GM23338 (cell line): ENCODE data around the gene KMT2E. TPM values are rescaled to one million over a fixed set of nuclear protein-coding genes. Genes with fewer than 3 reads are reported as not detected.

Source experiments
- ATAC-seq: fragments of 200-7000 bp; cut with Tn5 transposase; 3 replicates; pipeline ENCODE4 v1.9.1; 2020
- DNase-seq: peaks from one replicate; pipeline ENCODE4 v3.0.0-alpha.2; 2015; ENCODE audit warnings: low spot score
- H2AFZ ChIP-seq: fragments of 200-600 bp; sonication (generic); 2 replicates; pipeline ENCODE4 v1.8.0; 2016; ENCODE audit warnings: antibody characterized with exemption, mild to moderate bottlenecking, moderate library complexity
- H3F3A ChIP-seq: fragments of 200-600 bp; sonication (generic); replicated peaks from 2 replicates; pipeline ENCODE4 v1.8.0; 2017; ENCODE audit warnings: antibody characterized with exemption, mixed run types, low read depth
- H3K27ac ChIP-seq: fragments of 200-600 bp; sonication (generic); 2 replicates; pipeline ENCODE4 v1.6.1; 2016; ENCODE audit warnings: low read depth
- H3K27me3 ChIP-seq: fragments of 200-600 bp; sonication (generic); 2 replicates; pipeline ENCODE4 v1.8.0; 2016; ENCODE audit warnings: mild to moderate bottlenecking, mixed run types, moderate library complexity; ENCODE audit not compliant: insufficient read depth
- H3K36me3 ChIP-seq: fragments of 200-600 bp; sonication (generic); 2 replicates; pipeline ENCODE4 v1.8.0; 2016; ENCODE audit warnings: mild to moderate bottlenecking; ENCODE audit not compliant: insufficient read depth
- H3K4me1 ChIP-seq: fragments of 200-600 bp; sonication (generic); 2 replicates; pipeline ENCODE4 v1.8.0; 2016; ENCODE audit warnings: mild to moderate bottlenecking, moderate library complexity; ENCODE audit not compliant: insufficient read depth
- H3K4me2 ChIP-seq: fragments of 200-600 bp; sonication (generic); 2 replicates; pipeline ENCODE4 v1.7.1; 2017; ENCODE audit warnings: mixed run types
- H3K4me3 ChIP-seq: fragments of 200-600 bp; sonication (generic); 2 replicates; pipeline ENCODE4 v1.6.1; 2016; ENCODE audit warnings: mixed run types
- H3K79me2 ChIP-seq: fragments of 200-600 bp; sonication (generic); replicated peaks from 2 replicates; pipeline ENCODE4 v1.8.0; 2017; ENCODE audit warnings: mild to moderate bottlenecking; ENCODE audit not compliant: insufficient read depth
- H3K9me2 ChIP-seq: fragments of 200-600 bp; sonication (generic); 2 replicates; pipeline ENCODE4 v1.8.0; 2017; ENCODE audit not compliant: insufficient read depth
- H4K20me1 ChIP-seq: fragments of 200-600 bp; sonication (generic); replicated peaks from 2 replicates; pipeline ENCODE4 v1.8.0; 2017; ENCODE audit warnings: mild to moderate bottlenecking; ENCODE audit not compliant: insufficient read depth
- H3K27ac Mint-ChIP-seq: 2 replicates; pipeline ENCODE4 v1.8.0; 2020; ENCODE audit warnings: inconsistent platforms, mild to moderate bottlenecking, moderate library complexity, mixed read lengths
- H3K27me3 Mint-ChIP-seq: 3 replicates; pipeline ENCODE4 v1.8.0; 2022; ENCODE audit warnings: low read depth, mild to moderate bottlenecking, moderate library complexity, mixed read lengths, inconsistent platforms; ENCODE audit not compliant: insufficient read depth, poor library complexity
- H3K36me3 Mint-ChIP-seq: 3 replicates; pipeline ENCODE4 v1.8.0; 2021; ENCODE audit warnings: low read depth, mild to moderate bottlenecking, inconsistent platforms, moderate library complexity, mixed read lengths
- H3K4me1 Mint-ChIP-seq: 3 replicates; pipeline ENCODE4 v1.8.0; 2020; ENCODE audit warnings: mild to moderate bottlenecking, inconsistent platforms, mixed read lengths
- H3K4me3 Mint-ChIP-seq: 3 replicates; pipeline ENCODE4 v1.8.0; 2021; ENCODE audit warnings: moderate library complexity, mild to moderate bottlenecking, inconsistent platforms, mixed read lengths
- H3K9me3 Mint-ChIP-seq: 3 replicates; pipeline ENCODE4 v1.8.0; 2020; ENCODE audit warnings: moderate library complexity, mild to moderate bottlenecking, inconsistent platforms, mixed read lengths
- CREB1 ChIP-seq: fragments of 250-450 bp; sonication (Bioruptor Pico); IDR thresholded peaks from 2 replicates; pipeline ENCODE4 v1.5.0; 2020; ENCODE audit warnings: low read depth, mild to moderate bottlenecking, moderate library complexity
- EZH2phosphoT487 ChIP-seq: fragments of 200-600 bp; sonication (generic); IDR thresholded peaks from one replicate; pipeline ENCODE4 v1.8.1; 2018; ENCODE audit warnings: antibody characterized with exemption; ENCODE audit not compliant: unreplicated experiment
- JUNB ChIP-seq: IDR thresholded peaks from one replicate; pipeline ENCODE4 v1.6.1; 2016; ENCODE audit warnings: antibody characterized with exemption; ENCODE audit not compliant: unreplicated experiment
- NANOG ChIP-seq: IDR thresholded peaks from 2 replicates; pipeline ENCODE4 v1.6.1; 2016; ENCODE audit warnings: antibody characterized with exemption, borderline replicate concordance
- POLR2AphosphoS5 ChIP-seq: IDR thresholded peaks from 2 replicates; pipeline ENCODE4 v1.6.1; 2016; ENCODE audit warnings: antibody characterized with exemption, low read depth
- ZNF114 ChIP-seq: fragments of 250-450 bp; sonication (Bioruptor Pico); IDR thresholded peaks from 2 replicates; pipeline ENCODE4 v1.5.0; 2020; ENCODE audit warnings: mild to moderate bottlenecking, moderate library complexity
- polyA plus RNA-seq: library from polyadenylated mRNA; unstranded; fragments of >200 nt; fragmentation: Nextera tagmentation; extraction: Ambion mirVana; gene quantifications from 2 replicates; pipeline ENCODE4 v1.2.1, GENCODE V29; 2016
- total RNA-seq: library from RNA; depleted of rRNA; stranded (reverse); fragments of >200 nt; shearing (Covaris generic); gene quantifications from 2 replicates; pipeline ENCODE4 v1.2.3, GENCODE V29; 2014
- TF ChIP-seq, protein P1 (sequence below): fragments of 250-450 bp; sonication (Bioruptor Pico); IDR thresholded peaks from 2 replicates; pipeline ENCODE4 v1.5.0; 2020; ENCODE audit warnings: mild to moderate bottlenecking, moderate library complexity
- TF ChIP-seq, protein P2 (sequence below), 2 experiments: fragments of 200-600 bp in 1 of 2; sonication (generic) in 1 of 2; conservative IDR thresholded peaks; 2 replicates each; pipeline versions ENCODE4 v1.5.1 to v1.6.1; 2016 to 2017; ENCODE audit warnings: antibody characterized with exemption in 2 of 2, low read depth in 2 of 2, mild to moderate bottlenecking in 2 of 2, moderate library complexity in 1 of 2

The KMT2E gene
- total and polyA plus RNA-seq, 2 experiments from 2014 or later, result 50.2 to 70.9 TPM

DNA sequence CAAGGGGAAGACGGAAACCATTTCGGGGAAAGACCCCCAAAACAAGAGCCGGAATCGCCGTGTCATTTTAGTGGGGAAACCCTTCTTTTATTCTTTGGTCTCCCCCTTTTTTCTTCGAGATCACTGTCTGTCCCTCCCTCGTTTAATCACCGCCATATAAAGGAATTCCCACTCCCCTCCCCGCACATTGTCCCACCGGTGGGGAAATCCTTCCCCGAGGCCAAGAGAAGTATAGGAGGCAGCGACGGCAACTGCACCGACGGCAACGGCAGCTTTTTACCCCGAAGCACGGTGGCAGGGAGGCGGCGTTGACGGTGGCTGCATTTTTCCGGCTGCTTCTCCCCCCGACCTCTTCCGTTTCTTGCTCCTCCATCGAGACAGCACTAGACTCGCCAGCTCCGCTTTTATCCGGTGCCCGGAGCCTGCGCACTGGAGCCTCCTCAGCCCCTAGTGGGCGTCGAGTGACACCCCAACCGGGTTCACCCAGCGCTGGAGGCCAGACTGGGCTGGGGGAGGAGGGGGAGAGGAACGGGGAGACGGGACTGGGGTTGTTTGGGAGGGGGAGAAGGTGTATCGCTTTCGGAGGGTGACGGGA is 687 bp upstream of the KMT2E start:
- Mint-ChIP-seq H3K4me3 (peak overlapping the region; percentile 99), H3K27ac (peak overlapping the region; percentile 100)

DNA sequence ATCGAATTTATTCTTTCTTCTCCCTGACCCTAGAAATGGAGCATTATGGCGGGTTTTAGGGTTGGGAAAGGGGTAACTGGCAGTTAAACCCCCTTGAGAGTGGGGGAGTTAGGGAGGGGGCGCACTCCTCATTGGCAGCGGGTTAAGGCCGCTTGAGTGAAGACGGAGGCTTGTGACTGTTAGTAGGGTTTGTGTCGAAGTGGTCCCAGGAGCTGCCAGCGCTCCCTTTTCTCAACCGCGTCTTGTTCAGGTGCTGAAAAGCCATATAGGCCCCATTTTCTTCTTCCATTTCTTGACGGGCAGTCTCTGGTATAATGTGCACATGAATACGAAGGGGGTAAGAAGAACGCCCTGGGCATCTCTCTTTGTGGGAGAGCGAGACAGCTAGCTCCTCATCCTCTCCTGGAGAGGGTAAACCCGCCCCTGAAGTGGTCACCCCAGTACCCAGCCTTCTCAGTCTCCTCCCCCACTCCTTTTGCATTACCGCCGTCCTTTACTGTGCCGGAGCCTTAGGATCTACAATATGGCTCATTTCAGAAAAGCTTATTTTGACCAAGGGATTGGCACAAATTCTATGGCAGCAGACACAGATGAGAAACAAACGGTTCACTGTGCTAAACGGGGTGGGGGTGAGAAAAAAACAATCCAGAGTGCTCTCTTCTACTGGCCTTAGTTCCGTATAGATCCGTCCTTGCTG is 836 bp downstream of the KMT2E start:
- peaks cover 23% of the 10 kb centered on the region for H4K20me1 ChIP-seq
- H3K27me3 ChIP-seq, result no peaks in the 10 kb centered on the region
- peak; percentile 63 for DNase-seq
- Mint-ChIP-seq H3K4me3 (peak overlapping the region; percentile 99), H3K9me3 (peaks cover 8% of the 10 kb centered on the region; the same call in 2 of the 3 replicates), H3K4me1 (peaks cover 31% of the 10 kb centered on the region), H3K27me3 (peaks cover 19% of the 10 kb centered on the region), H3K27ac (peak overlapping the region; percentile 100), H3K36me3 (peaks cover 33% of the 10 kb centered on the region)
- H3K4me3 ChIP-seq, result peak overlapping the region; percentile 72
- H3F3A ChIP-seq, result no peaks in the 10 kb centered on the region
- H2AFZ ChIP-seq, result no peak overlapping the region
- peak overlapping the region; percentile 82 for H3K4me2 ChIP-seq
- peaks cover 43% of the 10 kb centered on the region for H3K4me1 ChIP-seq
- peaks cover 57% of the 10 kb centered on the region for H3K79me2 ChIP-seq
- ATAC-seq, result peak; percentile 17
- H3K36me3 ChIP-seq, result no peaks in the 10 kb centered on the region
- peak overlapping the region; percentile 100 for H3K27ac ChIP-seq
- H3K9me2 ChIP-seq, result no peaks in the 10 kb centered on the region
- TF ChIP-seq NANOG, result no peak
- TF ChIP-seq ZNF114, result no peak
- TF ChIP-seq EZH2phosphoT487, result no peak
- TF ChIP-seq JUNB, result no peak
- TF ChIP-seq, protein P1, sequence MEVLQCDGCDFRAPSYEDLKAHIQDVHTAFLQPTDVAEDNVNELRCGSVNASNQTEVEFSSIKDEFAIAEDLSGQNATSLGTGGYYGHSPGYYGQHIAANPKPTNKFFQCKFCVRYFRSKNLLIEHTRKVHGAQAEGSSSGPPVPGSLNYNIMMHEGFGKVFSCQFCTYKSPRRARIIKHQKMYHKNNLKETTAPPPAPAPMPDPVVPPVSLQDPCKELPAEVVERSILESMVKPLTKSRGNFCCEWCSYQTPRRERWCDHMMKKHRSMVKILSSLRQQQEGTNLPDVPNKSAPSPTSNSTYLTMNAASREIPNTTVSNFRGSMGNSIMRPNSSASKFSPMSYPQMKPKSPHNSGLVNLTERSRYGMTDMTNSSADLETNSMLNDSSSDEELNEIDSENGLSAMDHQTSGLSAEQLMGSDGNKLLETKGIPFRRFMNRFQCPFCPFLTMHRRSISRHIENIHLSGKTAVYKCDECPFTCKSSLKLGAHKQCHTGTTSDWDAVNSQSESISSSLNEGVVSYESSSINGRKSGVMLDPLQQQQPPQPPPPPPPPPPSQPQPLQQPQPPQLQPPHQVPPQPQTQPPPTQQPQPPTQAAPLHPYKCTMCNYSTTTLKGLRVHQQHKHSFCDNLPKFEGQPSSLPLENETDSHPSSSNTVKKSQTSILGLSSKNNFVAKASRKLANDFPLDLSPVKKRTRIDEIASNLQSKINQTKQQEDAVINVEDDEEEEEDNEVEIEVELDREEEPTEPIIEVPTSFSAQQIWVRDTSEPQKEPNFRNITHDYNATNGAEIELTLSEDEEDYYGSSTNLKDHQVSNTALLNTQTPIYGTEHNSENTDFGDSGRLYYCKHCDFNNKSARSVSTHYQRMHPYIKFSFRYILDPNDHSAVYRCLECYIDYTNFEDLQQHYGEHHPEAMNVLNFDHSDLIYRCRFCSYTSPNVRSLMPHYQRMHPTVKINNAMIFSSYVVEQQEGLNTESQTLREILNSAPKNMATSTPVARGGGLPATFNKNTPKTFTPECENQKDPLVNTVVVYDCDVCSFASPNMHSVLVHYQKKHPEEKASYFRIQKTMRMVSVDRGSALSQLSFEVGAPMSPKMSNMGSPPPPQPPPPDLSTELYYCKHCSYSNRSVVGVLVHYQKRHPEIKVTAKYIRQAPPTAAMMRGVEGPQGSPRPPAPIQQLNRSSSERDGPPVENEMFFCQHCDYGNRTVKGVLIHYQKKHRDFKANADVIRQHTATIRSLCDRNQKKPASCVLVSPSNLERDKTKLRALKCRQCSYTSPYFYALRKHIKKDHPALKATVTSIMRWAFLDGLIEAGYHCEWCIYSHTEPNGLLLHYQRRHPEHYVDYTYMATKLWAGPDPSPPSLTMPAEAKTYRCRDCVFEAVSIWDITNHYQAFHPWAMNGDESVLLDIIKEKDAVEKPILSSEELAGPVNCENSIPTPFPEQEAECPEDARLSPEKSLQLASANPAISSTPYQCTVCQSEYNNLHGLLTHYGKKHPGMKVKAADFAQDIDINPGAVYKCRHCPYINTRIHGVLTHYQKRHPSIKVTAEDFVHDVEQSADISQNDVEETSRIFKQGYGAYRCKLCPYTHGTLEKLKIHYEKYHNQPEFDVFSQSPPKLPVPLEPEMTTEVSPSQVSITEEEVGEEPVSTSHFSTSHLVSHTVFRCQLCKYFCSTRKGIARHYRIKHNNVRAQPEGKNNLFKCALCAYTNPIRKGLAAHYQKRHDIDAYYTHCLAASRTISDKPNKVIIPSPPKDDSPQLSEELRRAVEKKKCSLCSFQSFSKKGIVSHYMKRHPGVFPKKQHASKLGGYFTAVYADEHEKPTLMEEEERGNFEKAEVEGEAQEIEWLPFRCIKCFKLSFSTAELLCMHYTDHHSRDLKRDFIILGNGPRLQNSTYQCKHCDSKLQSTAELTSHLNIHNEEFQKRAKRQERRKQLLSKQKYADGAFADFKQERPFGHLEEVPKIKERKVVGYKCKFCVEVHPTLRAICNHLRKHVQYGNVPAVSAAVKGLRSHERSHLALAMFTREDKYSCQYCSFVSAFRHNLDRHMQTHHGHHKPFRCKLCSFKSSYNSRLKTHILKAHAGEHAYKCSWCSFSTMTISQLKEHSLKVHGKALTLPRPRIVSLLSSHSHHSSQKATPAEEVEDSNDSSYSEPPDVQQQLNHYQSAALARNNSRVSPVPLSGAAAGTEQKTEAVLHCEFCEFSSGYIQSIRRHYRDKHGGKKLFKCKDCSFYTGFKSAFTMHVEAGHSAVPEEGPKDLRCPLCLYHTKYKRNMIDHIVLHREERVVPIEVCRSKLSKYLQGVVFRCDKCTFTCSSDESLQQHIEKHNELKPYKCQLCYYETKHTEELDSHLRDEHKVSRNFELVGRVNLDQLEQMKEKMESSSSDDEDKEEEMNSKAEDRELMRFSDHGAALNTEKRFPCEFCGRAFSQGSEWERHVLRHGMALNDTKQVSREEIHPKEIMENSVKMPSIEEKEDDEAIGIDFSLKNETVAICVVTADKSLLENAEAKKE, result no peak
- TF ChIP-seq, protein P2, sequence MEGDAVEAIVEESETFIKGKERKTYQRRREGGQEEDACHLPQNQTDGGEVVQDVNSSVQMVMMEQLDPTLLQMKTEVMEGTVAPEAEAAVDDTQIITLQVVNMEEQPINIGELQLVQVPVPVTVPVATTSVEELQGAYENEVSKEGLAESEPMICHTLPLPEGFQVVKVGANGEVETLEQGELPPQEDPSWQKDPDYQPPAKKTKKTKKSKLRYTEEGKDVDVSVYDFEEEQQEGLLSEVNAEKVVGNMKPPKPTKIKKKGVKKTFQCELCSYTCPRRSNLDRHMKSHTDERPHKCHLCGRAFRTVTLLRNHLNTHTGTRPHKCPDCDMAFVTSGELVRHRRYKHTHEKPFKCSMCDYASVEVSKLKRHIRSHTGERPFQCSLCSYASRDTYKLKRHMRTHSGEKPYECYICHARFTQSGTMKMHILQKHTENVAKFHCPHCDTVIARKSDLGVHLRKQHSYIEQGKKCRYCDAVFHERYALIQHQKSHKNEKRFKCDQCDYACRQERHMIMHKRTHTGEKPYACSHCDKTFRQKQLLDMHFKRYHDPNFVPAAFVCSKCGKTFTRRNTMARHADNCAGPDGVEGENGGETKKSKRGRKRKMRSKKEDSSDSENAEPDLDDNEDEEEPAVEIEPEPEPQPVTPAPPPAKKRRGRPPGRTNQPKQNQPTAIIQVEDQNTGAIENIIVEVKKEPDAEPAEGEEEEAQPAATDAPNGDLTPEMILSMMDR (conservative IDR thresholded peaks at IDR 0.05; ENCODE audit: low read depth in 2 of 2), result 0 out of 4 replicates have a peak, but pooled peaks of 1 of the 2 experiments have one; percentile 11

More for the DNA sequence above, 687 bp upstream of the KMT2E start:
- Histone ChIP-seq H3K36me3 (no peaks in the 10 kb centered on the region), H3K4me1 (peaks cover 42% of the 10 kb centered on the region), H3K79me2 (peaks cover 42% of the 10 kb centered on the region), H3K27ac (peak overlapping the region; percentile 100), H3F3A (no peaks in the 10 kb centered on the region), H3K9me2 (no peaks in the 10 kb centered on the region), H4K20me1 (peaks cover 28% of the 10 kb centered on the region), H2AFZ (no peak overlapping the region), H3K4me3 (peak overlapping the region; percentile 72), H3K27me3 (no peaks in the 10 kb centered on the region), H3K4me2 (peak overlapping the region; percentile 82)
- peaks cover 19% of the 10 kb centered on the region for H3K27me3 Mint-ChIP-seq
- H3K9me3 Mint-ChIP-seq, result peaks cover 8% of the 10 kb centered on the region; the same call in 2 of the 3 replicates
- H3K36me3 Mint-ChIP-seq, result peaks cover 38% of the 10 kb centered on the region
- ATAC-seq, result peak; percentile 72
- peak; percentile 94 for DNase-seq
- H3K4me1 Mint-ChIP-seq, result peaks cover 29% of the 10 kb centered on the region
- TF ChIP-seq CREB1 (CRISPR knock-in tag) (no peak; the same call in 1 of the 2 replicates), POLR2AphosphoS5 (peak; percentile 65), JUNB (no peak), ZNF114 (no peak)
- TF ChIP-seq, protein P2 (conservative IDR thresholded peaks at IDR 0.05; ENCODE audit: low read depth in 2 of 2), result peak; percentile 30 to 48; a peak in 3 of 4 replicates
